Measurements from ENCODE around the gene PARD3B.

- TF ChIP-seq, protein P1, sequence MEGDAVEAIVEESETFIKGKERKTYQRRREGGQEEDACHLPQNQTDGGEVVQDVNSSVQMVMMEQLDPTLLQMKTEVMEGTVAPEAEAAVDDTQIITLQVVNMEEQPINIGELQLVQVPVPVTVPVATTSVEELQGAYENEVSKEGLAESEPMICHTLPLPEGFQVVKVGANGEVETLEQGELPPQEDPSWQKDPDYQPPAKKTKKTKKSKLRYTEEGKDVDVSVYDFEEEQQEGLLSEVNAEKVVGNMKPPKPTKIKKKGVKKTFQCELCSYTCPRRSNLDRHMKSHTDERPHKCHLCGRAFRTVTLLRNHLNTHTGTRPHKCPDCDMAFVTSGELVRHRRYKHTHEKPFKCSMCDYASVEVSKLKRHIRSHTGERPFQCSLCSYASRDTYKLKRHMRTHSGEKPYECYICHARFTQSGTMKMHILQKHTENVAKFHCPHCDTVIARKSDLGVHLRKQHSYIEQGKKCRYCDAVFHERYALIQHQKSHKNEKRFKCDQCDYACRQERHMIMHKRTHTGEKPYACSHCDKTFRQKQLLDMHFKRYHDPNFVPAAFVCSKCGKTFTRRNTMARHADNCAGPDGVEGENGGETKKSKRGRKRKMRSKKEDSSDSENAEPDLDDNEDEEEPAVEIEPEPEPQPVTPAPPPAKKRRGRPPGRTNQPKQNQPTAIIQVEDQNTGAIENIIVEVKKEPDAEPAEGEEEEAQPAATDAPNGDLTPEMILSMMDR (conservative IDR thresholded peaks at IDR 0.05; ENCODE audit: low read depth, low read length): no peak
- TF ChIP-seq EZH2 (IDR thresholded peaks at IDR 0.05; ENCODE audit: low read length, unreplicated experiment): no peak
- no peak for TF ChIP-seq EZH2phosphoT487 (IDR thresholded peaks at IDR 0.05; ENCODE audit: borderline replicate concordance, low read length)
These were observed 437.0 kb downstream of the PARD3B start for GRCh38 chr2:204982303-204982702.

Measured in PC-3 (cell line).